ENCODE results near the gene TVP23B.
"Not testable (repeated sequence)": the region's sequence is repeated elsewhere in the genome, so short reads cannot be mapped to it uniquely, and the experiment has no call there.

Gene TVP23B

GRCh38 chr17:18780991-18781718 lies at the start of gene TVP23B:
Gene TVP23B, plus strand, starts transcription at chr17:18781183. Its CDS starts 111 bp downstream, at chr17:18781294.
- DNase-seq, result peak; percentile 88 to 93 (median 92)

- DNase-seq, result not testable (repeated sequence)
These were observed 48.5 kb upstream of the TVP23B start for GRCh38 chr17:18732438-18732837.

- DNase-seq, result not testable (repeated sequence)
These were observed 47.6 kb upstream of the TVP23B start for GRCh38 chr17:18733350-18733749.

GRCh38 chr17:18739616-18740391 lies 41.2 kb upstream of the TVP23B start:
- DNase-seq, result not testable (repeated sequence)

GRCh38 chr17:18741228-18741627 lies 39.8 kb upstream of the TVP23B start:
- not testable (repeated sequence) for DNase-seq

GRCh38 chr17:18743699-18744421 lies 37.1 kb upstream of the TVP23B start, which contains the start of gene FBXW10:
Gene FBXW10, plus strand, starts transcription at chr17:18744054. Its CDS starts 191 bp downstream, at chr17:18744245.
- DNase-seq, result not testable (repeated sequence)

- DNase-seq, result not testable (repeated sequence)
These were observed 36.3 kb upstream of the TVP23B start for GRCh38 chr17:18744726-18745125.

GRCh38 chr17:18746551-18746950 lies 34.4 kb upstream of the TVP23B start:
- DNase-seq, result not testable (repeated sequence)

GRCh38 chr17:18747501-18747900 lies 33.5 kb upstream of the TVP23B start:
- DNase-seq, result not testable (repeated sequence)

- not testable (repeated sequence) for DNase-seq
These were observed 30.7 kb upstream of the TVP23B start for GRCh38 chr17:18750242-18750641.

GRCh38 chr17:18753829-18754409 lies 27.1 kb upstream of the TVP23B start:
- DNase-seq, result not testable (repeated sequence)

- DNase-seq, result not testable (repeated sequence)
These were observed 25.0 kb upstream of the TVP23B start for GRCh38 chr17:18755969-18756368.

- not testable (repeated sequence) for DNase-seq
These were observed 23.5 kb upstream of the TVP23B start for GRCh38 chr17:18757368-18758044.

GRCh38 chr17:18758344-18758743 lies 22.6 kb upstream of the TVP23B start:
- not testable (repeated sequence) for DNase-seq

- not testable (repeated sequence) for DNase-seq
These were observed 20.8 kb upstream of the TVP23B start for GRCh38 chr17:18760221-18760620.

- DNase-seq, result not testable (repeated sequence)
These were observed 10.4 kb upstream of the TVP23B start for GRCh38 chr17:18770572-18770971.

GRCh38 chr17:18771066-18771465 lies 9.9 kb upstream of the TVP23B start:
- DNase-seq, result not testable (repeated sequence)

- DNase-seq, result no peak
These were observed 8.5 kb upstream of the TVP23B start for GRCh38 chr17:18772471-18772870.

- not testable (repeated sequence) for DNase-seq
These were observed 822 bp downstream of the TVP23B start for GRCh38 chr17:18781805-18782204.

GRCh38 chr17:18785933-18786332 lies 5.0 kb downstream of the TVP23B start:
- not testable (repeated sequence) for DNase-seq

GRCh38 chr17:18786890-18787289 lies 5.9 kb downstream of the TVP23B start:
- not testable (repeated sequence) for DNase-seq

GRCh38 chr17:18791402-18791801 lies 10.4 kb downstream of the TVP23B start:
- not testable (repeated sequence) for DNase-seq
